Activated T-cell treated with anti-CD3 and anti-CD28 coated beads, Interleukin-2, amount 50 U/mL, for 24 hours (primary cell): Measurements from ENCODE around the gene TDRD12.
"Not testable (repeated sequence)": the region's sequence is repeated elsewhere in the genome, so short reads cannot be mapped to it uniquely, and the experiment has no call there.

Experiments used
- DNase-seq: peaks from one replicate; pipeline ENCODE4 v3.0.0-alpha.2; 2020
- H3K27ac Mint-ChIP-seq: 2 replicates; pipeline ENCODE4 v1.8.0; 2020; ENCODE audit warnings: mild to moderate bottlenecking, mixed read lengths
- H3K27me3 Mint-ChIP-seq: 2 replicates; pipeline ENCODE4 v1.8.0; 2020; ENCODE audit warnings: mixed read lengths
- H3K36me3 Mint-ChIP-seq: 2 replicates; pipeline ENCODE4 v1.8.0; 2020; ENCODE audit warnings: low read depth, mixed read lengths
- H3K4me1 Mint-ChIP-seq: 2 replicates; pipeline ENCODE4 v1.8.0; 2020; ENCODE audit warnings: low read depth, mixed read lengths
- H3K4me3 Mint-ChIP-seq: 2 replicates; pipeline ENCODE4 v1.8.0; 2020; ENCODE audit warnings: mild to moderate bottlenecking, moderate library complexity, mixed read lengths
- H3K9me3 Mint-ChIP-seq: 2 replicates; pipeline ENCODE4 v1.8.0; 2020; ENCODE audit warnings: mixed read lengths

The TDRD12 gene

GRCh38 chr19:32749361-32749760 is 29.8 kb downstream of the TDRD12 start:
- no peak overlapping the region for H3K27ac Mint-ChIP-seq
- no peak for DNase-seq
- H3K36me3 Mint-ChIP-seq, result no peaks in the 10 kb centered on the region
- H3K4me1 Mint-ChIP-seq, result peaks cover 13% of the 10 kb centered on the region
- H3K27me3 Mint-ChIP-seq, result peaks cover 43% of the 10 kb centered on the region
- no peaks in the 10 kb centered on the region for H3K9me3 Mint-ChIP-seq
- H3K4me3 Mint-ChIP-seq, result no peak overlapping the region

GRCh38 chr19:32750441-32751055 is 31.0 kb downstream of the TDRD12 start:
- DNase-seq, result no peak
- H3K4me3 Mint-ChIP-seq, result no peak overlapping the region
- H3K27me3 Mint-ChIP-seq, result peaks cover 52% of the 10 kb centered on the region
- H3K9me3 Mint-ChIP-seq, result no peaks in the 10 kb centered on the region
- H3K27ac Mint-ChIP-seq, result no peak overlapping the region
- H3K36me3 Mint-ChIP-seq, result no peaks in the 10 kb centered on the region
- peaks cover 13% of the 10 kb centered on the region for H3K4me1 Mint-ChIP-seq

- Mint-ChIP-seq H3K9me3 (no peaks in the 10 kb centered on the region), H3K4me3 (no peak overlapping the region), H3K36me3 (no peaks in the 10 kb centered on the region), H3K27me3 (peaks cover 56% of the 10 kb centered on the region), H3K27ac (no peak overlapping the region), H3K4me1 (peaks cover 13% of the 10 kb centered on the region)
- DNase-seq, result no peak
These were observed 31.5 kb downstream of the TDRD12 start for GRCh38 chr19:32751066-32751465.

GRCh38 chr19:32757189-32757588 is 37.6 kb downstream of the TDRD12 start:
- peaks cover 43% of the 10 kb centered on the region for H3K27me3 Mint-ChIP-seq
- no peak overlapping the region for H3K27ac Mint-ChIP-seq

GRCh38 chr19:32765365-32765764 is 45.8 kb downstream of the TDRD12 start:
- not testable (repeated sequence) for H3K36me3 Mint-ChIP-seq, DNase-seq, H3K27me3 Mint-ChIP-seq, H3K4me1 Mint-ChIP-seq, H3K9me3 Mint-ChIP-seq, H3K27ac Mint-ChIP-seq, H3K4me3 Mint-ChIP-seq

More at GRCh38 chr19:32757189-32757588, 37.6 kb downstream of the TDRD12 start:
- Mint-ChIP-seq H3K36me3 (no peaks in the 10 kb centered on the region), H3K4me3 (no peak overlapping the region), H3K4me1 (peaks cover 2% of the 10 kb centered on the region), H3K9me3 (no peaks in the 10 kb centered on the region)
- no peak for DNase-seq

- Mint-ChIP-seq H3K4me3 (no peak overlapping the region), H3K36me3 (no peaks in the 10 kb centered on the region), H3K27ac (no peak overlapping the region), H3K27me3 (no peaks in the 10 kb centered on the region), H3K4me1 (no peaks in the 10 kb centered on the region), H3K9me3 (no peaks in the 10 kb centered on the region)
- DNase-seq, result no peak
These were observed 48.5 kb downstream of the TDRD12 start for GRCh38 chr19:32767951-32768679.

GRCh38 chr19:32771596-32771995 is 52.0 kb downstream of the TDRD12 start:
- H3K27me3 Mint-ChIP-seq, result no peaks in the 10 kb centered on the region
- DNase-seq, result no peak
- H3K27ac Mint-ChIP-seq, result no peak overlapping the region
- no peak overlapping the region for H3K4me3 Mint-ChIP-seq
- no peaks in the 10 kb centered on the region for H3K9me3 Mint-ChIP-seq
- H3K4me1 Mint-ChIP-seq, result no peaks in the 10 kb centered on the region
- H3K36me3 Mint-ChIP-seq, result no peaks in the 10 kb centered on the region

GRCh38 chr19:32773126-32773525 is 53.6 kb downstream of the TDRD12 start:
- H3K4me3 Mint-ChIP-seq, result no peak overlapping the region
- H3K4me1 Mint-ChIP-seq, result no peaks in the 10 kb centered on the region
- no peaks in the 10 kb centered on the region for H3K9me3 Mint-ChIP-seq
- no peaks in the 10 kb centered on the region for H3K36me3 Mint-ChIP-seq
- no peak overlapping the region for H3K27ac Mint-ChIP-seq
- no peak for DNase-seq
- no peaks in the 10 kb centered on the region for H3K27me3 Mint-ChIP-seq

- Mint-ChIP-seq H3K4me3 (no peak overlapping the region), H3K36me3 (no peaks in the 10 kb centered on the region), H3K27ac (no peak overlapping the region), H3K4me1 (no peaks in the 10 kb centered on the region), H3K9me3 (peaks cover 6% of the 10 kb centered on the region), H3K27me3 (no peaks in the 10 kb centered on the region)
- no peak for DNase-seq
These were observed 59.5 kb downstream of the TDRD12 start for GRCh38 chr19:32779082-32779481.

GRCh38 chr19:32781280-32781679 is 61.7 kb downstream of the TDRD12 start:
- Mint-ChIP-seq H3K4me3 (no peak overlapping the region), H3K27me3 (no peaks in the 10 kb centered on the region), H3K9me3 (peaks cover 6% of the 10 kb centered on the region), H3K4me1 (no peaks in the 10 kb centered on the region), H3K36me3 (no peaks in the 10 kb centered on the region), H3K27ac (no peak overlapping the region)
- DNase-seq, result no peak

GRCh38 chr19:32782089-32782488 is 62.5 kb downstream of the TDRD12 start:
- H3K4me3 Mint-ChIP-seq, DNase-seq, H3K4me1 Mint-ChIP-seq, H3K27me3 Mint-ChIP-seq, H3K9me3 Mint-ChIP-seq, H3K27ac Mint-ChIP-seq, H3K36me3 Mint-ChIP-seq: not testable (repeated sequence)

GRCh38 chr19:32787161-32787813 is 67.7 kb downstream of the TDRD12 start:
- H3K36me3 Mint-ChIP-seq, H3K4me1 Mint-ChIP-seq, H3K27me3 Mint-ChIP-seq, DNase-seq, H3K4me3 Mint-ChIP-seq, H3K9me3 Mint-ChIP-seq, H3K27ac Mint-ChIP-seq: not testable (repeated sequence)

- H3K27me3 Mint-ChIP-seq, H3K4me1 Mint-ChIP-seq, H3K27ac Mint-ChIP-seq, H3K9me3 Mint-ChIP-seq, DNase-seq, H3K36me3 Mint-ChIP-seq, H3K4me3 Mint-ChIP-seq: not testable (repeated sequence)
These were observed 68.3 kb downstream of the TDRD12 start for GRCh38 chr19:32787895-32788294.

GRCh38 chr19:32789429-32789828 is 69.9 kb downstream of the TDRD12 start:
- Mint-ChIP-seq H3K36me3 (no peaks in the 10 kb centered on the region), H3K4me3 (no peak overlapping the region), H3K4me1 (peaks cover 15% of the 10 kb centered on the region), H3K27me3 (no peaks in the 10 kb centered on the region), H3K9me3 (no peaks in the 10 kb centered on the region), H3K27ac (no peak overlapping the region)
- DNase-seq, result no peak

- Mint-ChIP-seq H3K27ac (no peak overlapping the region), H3K9me3 (no peaks in the 10 kb centered on the region), H3K27me3 (no peaks in the 10 kb centered on the region), H3K4me1 (peaks cover 39% of the 10 kb centered on the region), H3K4me3 (no peak overlapping the region), H3K36me3 (no peaks in the 10 kb centered on the region)
- DNase-seq, result no peak
These were observed 78.6 kb downstream of the TDRD12 start for GRCh38 chr19:32798201-32798600.
